Neuronal stem cell (in vitro differentiated cells): ENCODE measurements around the gene ARHGAP23.
A peak's percentile ranks its signal among the peaks of the same experiment; 100 is the strongest.

Experiments
- DNase-seq: peaks from one replicate; pipeline ENCODE4 v3.0.0-alpha.2; 2013; ENCODE audit warnings: low spot score
- H2AFZ ChIP-seq: one replicate; pipeline ENCODE4 v1.6.1; 2013; ENCODE audit warnings: mild to moderate bottlenecking, low read length, inconsistent platforms
- H2AK5ac ChIP-seq: 2 replicates; pipeline ENCODE4 v1.6.1; 2013; ENCODE audit warnings: low read depth, mild to moderate bottlenecking, inconsistent platforms, low read length, moderate library complexity, mixed read lengths
- H2BK120ac ChIP-seq: 2 replicates; pipeline ENCODE4 v1.6.1; 2013; ENCODE audit warnings: low read depth, mild to moderate bottlenecking, inconsistent platforms, low read length, moderate library complexity, mixed read lengths
- H2BK12ac ChIP-seq: one replicate; pipeline ENCODE4 v1.6.1; 2013; ENCODE audit warnings: low read length, inconsistent platforms
- H2BK15ac ChIP-seq: 2 replicates; pipeline ENCODE4 v1.6.1; 2013; ENCODE audit warnings: mild to moderate bottlenecking, low read length, inconsistent platforms, mixed read lengths
- H2BK5ac ChIP-seq: one replicate; pipeline ENCODE4 v1.6.1; 2013; ENCODE audit warnings: inconsistent platforms, mild to moderate bottlenecking, low read length, moderate library complexity
- H3K14ac ChIP-seq: one replicate; pipeline ENCODE4 v1.6.1; 2013; ENCODE audit warnings: low read length, inconsistent platforms
- H3K18ac ChIP-seq: 2 replicates; pipeline ENCODE4 v1.6.1; 2013; ENCODE audit warnings: low read length, inconsistent platforms
- H3K23ac ChIP-seq: 2 replicates; pipeline ENCODE4 v1.6.1; 2013; ENCODE audit warnings: low read depth, mild to moderate bottlenecking, mixed read lengths, low read length, inconsistent platforms; ENCODE audit not compliant: poor library complexity
- H3K27ac ChIP-seq: replicated peaks from 3 replicates; pipeline ENCODE4 v1.5.1; 2013; ENCODE audit warnings: low read length, inconsistent platforms
- H3K27me3 ChIP-seq, 3 experiments: 2 replicates each; pipeline ENCODE4 v1.6.1; 2013; ENCODE audit warnings: low read length in 3 of 3, mild to moderate bottlenecking in 2 of 3, inconsistent platforms in 1 of 3, low read depth in 1 of 3, mixed read lengths in 1 of 3, moderate library complexity in 1 of 3; ENCODE audit not compliant: control insufficient read depth in 3 of 3, insufficient read depth in 3 of 3
- H3K36me3 ChIP-seq, 2 donors: replicated peaks in 1 of 2; 2 replicates each; pipeline ENCODE4 v1.6.1; 2013; ENCODE audit warnings: low read length in 2 of 2; ENCODE audit not compliant: control insufficient read depth in 2 of 2, insufficient read depth in 2 of 2
- H3K4ac ChIP-seq: 2 replicates; pipeline ENCODE4 v1.6.1; 2013; ENCODE audit warnings: inconsistent platforms, mild to moderate bottlenecking, low read length, moderate library complexity
- H3K4me1 ChIP-seq, 2 donors: 1 replicate in 1 of 2; 2 replicates in 1 of 2; pipeline ENCODE4 v1.6.1; 2013; ENCODE audit warnings: low read length in 2 of 2, low read depth in 1 of 2; ENCODE audit not compliant: control insufficient read depth in 2 of 2, insufficient read depth in 1 of 2
- H3K4me2 ChIP-seq: one replicate; pipeline ENCODE4 v1.6.1; 2013; ENCODE audit warnings: mild to moderate bottlenecking, low read length, inconsistent platforms; ENCODE audit not compliant: insufficient read depth, poor library complexity, severe bottlenecking
- H3K4me3 ChIP-seq, 2 donors: 2 replicates each; pipeline ENCODE4 v1.5.1; 2013; ENCODE audit warnings: low read length in 2 of 2, mild to moderate bottlenecking in 2 of 2, inconsistent platforms in 1 of 2, moderate library complexity in 1 of 2
- H3K79me1 ChIP-seq: one replicate; pipeline ENCODE4 v1.6.1; 2013; ENCODE audit warnings: low read depth, mild to moderate bottlenecking, inconsistent platforms, low read length, moderate library complexity
- H3K9ac ChIP-seq: one replicate; pipeline ENCODE4 v1.6.1; 2013; ENCODE audit warnings: mild to moderate bottlenecking, low read depth, low read length, inconsistent platforms; ENCODE audit not compliant: poor library complexity
- H3K9me3 ChIP-seq, 2 donors: replicated peaks in 1 of 2; 2 replicates each; pipeline versions ENCODE3 to v1.6.1; 2013; ENCODE audit warnings: low read length in 2 of 2, mild to moderate bottlenecking in 2 of 2, inconsistent platforms in 1 of 2, low read depth in 1 of 2, mixed read lengths in 1 of 2, moderate library complexity in 1 of 2; ENCODE audit not compliant: control insufficient read depth in 2 of 2, insufficient read depth in 1 of 2
- H4K8ac ChIP-seq: one replicate; pipeline ENCODE4 v1.6.1; 2013; ENCODE audit warnings: low read depth, mild to moderate bottlenecking, inconsistent platforms, low read length, moderate library complexity
- H4K91ac ChIP-seq: one replicate; pipeline ENCODE4 v1.6.1; 2013; ENCODE audit warnings: low read length, low read depth, mild to moderate bottlenecking, inconsistent platforms; ENCODE audit not compliant: poor library complexity
- WGBS, 2 donors: extraction: QIAGEN DNeasy Blood & Tissue Kit; methylation state at CpG; one replicate each; pipeline ENCODE4 v1.1.7; 2013; ENCODE audit warnings: missing lambda C conversion rate in 2 of 2, mixed read lengths in 1 of 2; ENCODE audit not compliant: insufficient read length in 2 of 2, insufficient replicate concordance in 1 of 2; ENCODE audit errors: extremely low coverage in 2 of 2; 5-methylcytosine and 5-hydroxymethylcytosine counted together

ARHGAP23 gene

GRCh38 chr17:38418062-38418692 lies 10.1 kb upstream of the ARHGAP23 start:
- Histone ChIP-seq H3K27ac (no peak overlapping the region), H4K8ac (no peak overlapping the region), H3K4me3 (no peak overlapping the region), H3K4ac (no peak overlapping the region), H3K4me2 (peak overlapping the region; percentile 78), H4K91ac (peak overlapping the region; percentile 57), H2BK120ac (no peak overlapping the region), H2BK15ac (no peak overlapping the region), H2BK12ac (peak overlapping the region; percentile 7), H3K23ac (no peak overlapping the region), H3K14ac (no peak overlapping the region), H3K9me3 (no peaks in the 10 kb centered on the region), H2BK5ac (no peak overlapping the region), H2AFZ (peak overlapping the region; percentile 91), H3K4me1 (peaks cover 50 to 54% of the 10 kb centered on the region in 2 donors), H3K27me3 (peaks cover 0 to 61% (median 6%) of the 10 kb centered on the region in 3 experiments), H2AK5ac (peak overlapping the region; percentile 24), H3K79me1 (no peaks in the 10 kb centered on the region), H3K9ac (no peak overlapping the region), H3K36me3 (no peaks in the 10 kb centered on the region), H3K18ac (peak overlapping the region; percentile 64)
- WGBS, 2 donors: no CpG with 5 or more reads among the region's 7 CpGs
- DNase-seq: no peak

GRCh38 chr17:38418693-38419507 lies 9.4 kb upstream of the ARHGAP23 start:
- H3K27me3 ChIP-seq: peaks cover 0 to 61% (median 6%) of the 10 kb centered on the region in 3 experiments
- H2BK5ac ChIP-seq: no peak overlapping the region
- DNase-seq: no peak
- H3K79me1 ChIP-seq: no peaks in the 10 kb centered on the region
- peaks cover 50 to 54% of the 10 kb centered on the region in 2 donors for H3K4me1 ChIP-seq
- H2BK120ac ChIP-seq: no peak overlapping the region
- H3K4me3 ChIP-seq: peak overlapping the region; percentile 41 to 81
- peak overlapping the region; percentile 93 for H3K4me2 ChIP-seq
- no peak overlapping the region for H2BK12ac ChIP-seq
- H3K14ac ChIP-seq: peak overlapping the region; percentile 99
- H3K23ac ChIP-seq: peak overlapping the region; percentile 0
- H3K36me3 ChIP-seq: no peaks in the 10 kb centered on the region
- H3K27ac ChIP-seq: no peak overlapping the region
- H3K4ac ChIP-seq: no peak overlapping the region
- no peak overlapping the region for H4K8ac ChIP-seq
- WGBS, 2 donors: no CpG with 5 or more reads among the region's 78 CpGs
- peak overlapping the region; percentile 91 for H2AFZ ChIP-seq
- H3K18ac ChIP-seq: peak overlapping the region; percentile 94
- H2BK15ac ChIP-seq: no peak overlapping the region
- H4K91ac ChIP-seq: no peak overlapping the region
- H2AK5ac ChIP-seq: peak overlapping the region; percentile 24
- H3K9me3 ChIP-seq: no peaks in the 10 kb centered on the region
- H3K9ac ChIP-seq: peak overlapping the region; percentile 82

GRCh38 chr17:38419508-38419981 lies 8.7 kb upstream of the ARHGAP23 start:
- no peak overlapping the region for H3K27ac ChIP-seq
- no peaks in the 10 kb centered on the region for H3K9me3 ChIP-seq
- H4K91ac ChIP-seq: no peak overlapping the region
- no peak overlapping the region for H3K4ac ChIP-seq
- H2BK5ac ChIP-seq: no peak overlapping the region
- WGBS, 2 donors: no CpG with 5 or more reads among the region's 10 CpGs
- no peak overlapping the region for H2BK12ac ChIP-seq
- H2BK15ac ChIP-seq: no peak overlapping the region
- peak overlapping the region; percentile 93 for H3K4me2 ChIP-seq
- H2AK5ac ChIP-seq: no peak overlapping the region
- no peaks in the 10 kb centered on the region for H3K79me1 ChIP-seq
- no peak overlapping the region for H2BK120ac ChIP-seq
- DNase-seq: no peak
- H3K4me1 ChIP-seq: peaks cover 50 to 53% of the 10 kb centered on the region in 2 donors
- no peaks in the 10 kb centered on the region for H3K36me3 ChIP-seq
- H4K8ac ChIP-seq: no peak overlapping the region
- H3K23ac ChIP-seq: no peak overlapping the region
- H3K14ac ChIP-seq: no peak overlapping the region
- H2AFZ ChIP-seq: peak overlapping the region; percentile 63
- H3K27me3 ChIP-seq: peaks cover 0 to 61% (median 6%) of the 10 kb centered on the region in 3 experiments
- peak overlapping the region; percentile 82 for H3K9ac ChIP-seq
- H3K18ac ChIP-seq: peak overlapping the region; percentile 81
- peak overlapping the region; percentile 41 to 81 for H3K4me3 ChIP-seq

GRCh38 chr17:38420518-38420917 lies 7.7 kb upstream of the ARHGAP23 start:
- Histone ChIP-seq H3K4me3 (no peak overlapping the region), H3K23ac (no peak overlapping the region), H2BK12ac (peak overlapping the region; percentile 44), H3K4ac (no peak overlapping the region), H2BK15ac (no peak overlapping the region), H4K8ac (no peak overlapping the region), H3K79me1 (no peaks in the 10 kb centered on the region), H3K27ac (no peak overlapping the region), H2BK5ac (no peak overlapping the region), H3K9ac (no peak overlapping the region), H3K18ac (peak overlapping the region; percentile 68), H2AK5ac (no peak overlapping the region), H3K14ac (no peak overlapping the region), H3K9me3 (no peaks in the 10 kb centered on the region), H3K4me2 (no peak overlapping the region), H3K4me1 (peaks cover 43 to 48% of the 10 kb centered on the region in 2 donors), H2AFZ (no peak overlapping the region), H2BK120ac (no peak overlapping the region), H3K27me3 (peaks cover 0 to 61% (median 6%) of the 10 kb centered on the region in 3 experiments), H3K36me3 (no peaks in the 10 kb centered on the region), H4K91ac (no peak overlapping the region)
- no CpG with 5 or more reads among the region's 6 CpGs for WGBS, 2 donors
- no peak for DNase-seq
